PFSK-1 (cell line): ENCODE measurements around the gene CUL7.

Experiments
- FOXP2 ChIP-seq: optimal IDR thresholded peaks from 2 replicates; pipeline ENCODE3; 2011; ENCODE audit warnings: borderline replicate concordance, control low read depth, inconsistent platforms; ENCODE audit not compliant: insufficient read depth; ENCODE audit errors: extremely low read length, extremely low read depth
- POLR2AphosphoS5 ChIP-seq: IDR thresholded peaks from 2 replicates; pipeline ENCODE4 v1.6.1; 2012; ENCODE audit warnings: low read depth, mild to moderate bottlenecking, control low read depth, low read length, moderate library complexity
- REST ChIP-seq, 2 experiments: IDR thresholded peaks; 2 replicates each; pipeline versions ENCODE4 v1.6.1 to v1.8.0; 2011 to 2012; ENCODE audit warnings: low read depth in 2 of 2, low read length in 2 of 2, control low read depth in 1 of 2, inconsistent platforms in 1 of 2, mild to moderate bottlenecking in 1 of 2, moderate library complexity in 1 of 2; ENCODE audit not compliant: insufficient read depth in 1 of 2
- SIN3A ChIP-seq: IDR thresholded peaks from 2 replicates; pipeline ENCODE4 v1.6.1; 2012; ENCODE audit warnings: mild to moderate bottlenecking, low read length, moderate library complexity, borderline replicate concordance; ENCODE audit not compliant: insufficient read depth
- TAF1 ChIP-seq: IDR thresholded peaks from 2 replicates; pipeline ENCODE4 v1.6.1; 2012; ENCODE audit warnings: low read length, control low read depth, borderline replicate concordance; ENCODE audit not compliant: insufficient read depth

Gene CUL7

DNA sequence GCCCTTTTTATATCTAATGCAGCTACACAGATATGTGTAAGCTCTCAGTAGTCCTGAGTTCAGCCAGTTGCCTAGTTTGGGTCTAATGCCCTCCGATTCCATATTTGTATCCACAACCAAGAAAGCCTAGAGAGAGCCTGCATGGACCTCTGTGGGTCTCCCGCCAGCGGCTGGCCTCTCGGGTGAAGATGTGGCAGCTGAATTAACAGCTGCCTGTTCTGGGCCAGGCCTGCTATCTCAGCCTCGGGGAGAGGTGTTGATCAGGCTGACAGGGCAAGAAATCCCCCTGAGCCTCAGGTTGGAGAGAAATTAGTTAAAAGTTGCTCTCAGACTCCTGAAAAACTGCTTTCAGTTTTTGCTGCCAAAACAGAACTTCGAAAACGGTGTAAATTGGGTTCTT is 42.3 kb upstream of the CUL7 start:
- TF ChIP-seq POLR2AphosphoS5, result no peak
- no peak for TF ChIP-seq SIN3A

DNA sequence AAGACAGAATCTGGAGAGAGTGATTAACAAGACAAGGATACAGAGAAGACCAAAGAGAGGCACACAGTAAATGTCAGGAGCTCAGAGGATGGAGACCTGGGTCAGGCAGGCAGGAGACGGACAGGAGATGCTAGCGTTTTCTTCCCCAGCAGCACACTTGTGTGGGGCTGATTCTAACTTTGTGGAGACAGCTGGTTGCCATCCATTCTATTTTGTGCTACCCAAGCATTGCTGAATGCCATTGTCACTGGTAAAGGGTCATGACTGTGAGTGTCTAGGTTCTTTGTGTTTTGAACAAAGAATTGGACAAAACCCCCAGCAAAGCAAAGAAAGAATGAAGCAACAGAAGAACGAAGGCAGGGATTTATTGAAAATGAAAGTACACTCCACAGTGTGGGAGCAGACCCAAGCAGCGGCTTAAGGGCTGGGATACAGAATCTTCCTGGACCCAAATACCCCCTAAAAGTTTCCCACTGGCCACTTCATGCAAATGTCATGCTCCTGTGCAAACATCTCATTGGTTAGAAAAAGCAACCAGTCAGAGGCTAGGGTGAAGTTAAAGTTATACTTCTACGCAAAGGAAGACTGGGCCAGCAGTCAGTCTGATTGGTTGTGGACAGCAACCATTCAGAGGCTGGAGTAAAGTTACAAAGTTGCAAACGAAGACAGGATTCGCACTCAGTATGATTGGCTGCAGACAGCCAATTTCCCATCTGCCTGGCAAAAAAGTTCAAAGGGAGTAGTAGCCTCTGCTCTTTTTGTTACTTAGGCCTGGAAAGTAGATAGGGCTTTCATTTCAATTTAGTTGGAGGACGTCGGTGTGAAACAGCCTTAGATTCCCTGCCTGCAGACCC is 40.0 kb upstream of the CUL7 start:
- TF ChIP-seq TAF1, result peak; percentile 65; the same call in 1 of the 2 replicates
- no peak for TF ChIP-seq FOXP2
- TF ChIP-seq SIN3A, result no peak
- 0 out of 4 replicates have a peak, but pooled peaks of 1 of the 2 experiments have one; percentile 51 for TF ChIP-seq REST (IDR thresholded peaks at IDR 0.05; ENCODE audit: insufficient read depth in 1 of 2, low read depth in 2 of 2, low read length in 2 of 2)
- TF ChIP-seq POLR2AphosphoS5, result peak; percentile 76

DNA sequence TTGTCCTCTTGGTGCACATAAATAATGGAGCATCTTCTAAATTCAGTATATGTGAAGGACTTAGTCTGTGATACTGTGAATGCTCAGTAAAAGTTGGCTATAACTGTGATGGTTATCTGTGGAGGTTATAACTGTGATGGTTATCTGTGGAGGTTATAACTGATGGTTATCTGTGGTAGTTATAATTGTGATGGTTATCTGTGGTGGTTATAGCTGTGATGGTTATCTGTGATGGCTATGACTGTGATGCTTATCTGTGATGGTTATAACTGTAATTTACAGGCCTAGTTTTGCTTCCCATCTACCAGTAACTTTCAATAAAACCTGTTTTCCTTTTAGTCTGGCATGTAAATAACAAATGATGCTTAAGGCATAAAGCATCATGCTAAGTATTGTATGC is 39.0 kb upstream of the CUL7 start:
- TF ChIP-seq POLR2AphosphoS5 (no peak), REST (IDR thresholded peaks at IDR 0.05; ENCODE audit: insufficient read depth in 1 of 2, low read depth in 2 of 2, low read length in 2 of 2) (no peak), FOXP2 (no peak), TAF1 (no peak), SIN3A (no peak)

DNA sequence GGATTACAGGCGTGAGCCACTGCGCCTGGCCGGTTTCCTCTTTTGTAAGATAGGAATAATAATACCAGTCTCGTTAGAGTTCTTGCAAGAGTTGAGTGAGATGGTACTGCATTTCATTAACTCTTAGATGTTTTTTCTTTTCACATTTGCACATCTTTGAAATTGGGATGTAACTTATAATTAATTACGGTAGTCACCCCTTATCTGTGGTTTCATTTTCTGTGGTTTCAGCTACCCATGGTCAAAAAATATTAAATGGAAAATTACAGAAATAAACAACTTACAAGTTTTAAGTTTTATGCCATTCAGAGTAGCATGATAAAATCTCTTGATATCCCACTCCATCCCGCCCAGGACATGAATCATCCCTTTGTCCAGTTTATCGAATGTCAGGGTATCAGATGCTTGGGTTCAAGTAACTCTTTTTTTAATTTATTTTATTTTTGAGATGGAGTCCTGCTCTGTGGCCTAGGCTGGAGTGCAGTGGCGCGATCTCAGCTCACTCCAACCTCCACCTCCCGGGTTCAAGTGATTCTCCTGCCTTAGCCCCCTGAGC is 37.9 kb upstream of the CUL7 start:
- TF ChIP-seq TAF1 (no peak), POLR2AphosphoS5 (no peak), FOXP2 (no peak), REST (IDR thresholded peaks at IDR 0.05; ENCODE audit: insufficient read depth in 1 of 2, low read depth in 2 of 2, low read length in 2 of 2) (no peak), SIN3A (no peak)

- TF ChIP-seq POLR2AphosphoS5, result no peak
- no peak for TF ChIP-seq REST (IDR thresholded peaks at IDR 0.05; ENCODE audit: insufficient read depth in 1 of 2, low read depth in 2 of 2, low read length in 2 of 2)
- no peak for TF ChIP-seq FOXP2
- TF ChIP-seq SIN3A, result no peak
- no peak for TF ChIP-seq TAF1
Measured at GRCh38 chr6:43091020-43091419, 37.4 kb upstream of the CUL7 start.
